Suppressor macrophage (primary cell): Measurements from ENCODE around the gene ANLN.
"Not testable (repeated sequence)": the region's sequence is repeated elsewhere in the genome, so short reads cannot be mapped to it uniquely, and the experiment has no call there.

ENCODE experiments used
- DNase-seq, 4 experiments: peaks; one replicate each; pipeline ENCODE4 v3.0.0-alpha.2; 2020 to 2022

ANLN gene

DNA sequence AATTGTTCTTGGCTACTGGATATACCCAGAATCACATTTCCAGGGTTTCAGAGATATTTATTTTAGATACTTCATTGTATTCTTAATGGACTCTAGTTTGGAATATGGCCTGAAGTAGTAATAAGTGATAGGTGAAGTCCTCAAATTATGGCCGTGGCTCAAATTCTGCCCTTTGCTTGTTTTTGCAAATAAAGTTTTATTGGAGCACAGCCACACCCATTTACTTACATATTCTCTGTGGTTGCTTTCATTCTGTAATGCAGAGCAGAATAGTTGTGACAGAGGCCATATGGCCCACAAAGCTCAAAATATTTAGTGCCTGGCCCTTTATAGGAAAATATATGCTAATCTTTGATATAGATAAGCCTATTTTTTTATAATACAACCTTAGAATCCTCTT, 19.5 kb downstream of the ANLN start:
- no peak for DNase-seq

DNA sequence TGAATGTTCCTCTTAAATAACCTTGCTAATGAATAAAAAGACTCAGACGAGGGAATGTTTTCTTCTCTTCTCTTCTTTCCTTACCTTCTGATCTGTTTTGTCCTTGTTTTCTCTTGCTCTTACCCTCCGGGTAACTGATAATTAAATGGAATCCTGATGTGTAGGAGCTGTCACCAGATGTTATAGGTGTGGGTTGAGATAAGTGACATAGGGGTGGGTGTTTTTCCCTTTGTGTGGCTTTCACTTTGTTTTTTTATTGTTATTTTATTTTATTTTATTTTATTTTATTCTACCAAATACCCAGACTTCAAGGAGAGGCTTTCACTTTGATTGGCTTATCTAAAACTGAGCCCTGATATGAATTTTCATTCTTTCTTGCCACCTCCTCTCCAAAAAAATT, 25.5 kb downstream of the ANLN start:
- no peak for DNase-seq

DNA sequence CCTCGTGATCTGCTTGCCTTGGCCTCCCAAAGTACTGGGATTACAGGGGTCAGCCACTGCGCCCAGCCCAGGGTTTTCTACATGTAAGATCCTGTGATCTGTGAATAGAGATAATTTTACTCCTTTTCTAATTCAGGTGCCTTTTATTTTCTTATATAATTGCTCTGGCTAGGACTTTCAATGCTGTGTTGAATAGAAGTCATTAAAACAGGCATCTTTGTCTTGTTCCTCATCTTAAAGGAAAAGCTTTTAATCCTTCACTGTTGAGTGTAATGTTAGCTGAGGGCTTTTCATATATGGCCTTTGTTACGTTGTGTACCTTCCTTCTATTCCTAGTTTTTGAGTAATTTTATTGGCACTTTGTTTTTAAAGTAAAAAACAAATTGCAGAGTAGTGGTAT, 26.6 kb downstream of the ANLN start:
- DNase-seq = no peak

DNA sequence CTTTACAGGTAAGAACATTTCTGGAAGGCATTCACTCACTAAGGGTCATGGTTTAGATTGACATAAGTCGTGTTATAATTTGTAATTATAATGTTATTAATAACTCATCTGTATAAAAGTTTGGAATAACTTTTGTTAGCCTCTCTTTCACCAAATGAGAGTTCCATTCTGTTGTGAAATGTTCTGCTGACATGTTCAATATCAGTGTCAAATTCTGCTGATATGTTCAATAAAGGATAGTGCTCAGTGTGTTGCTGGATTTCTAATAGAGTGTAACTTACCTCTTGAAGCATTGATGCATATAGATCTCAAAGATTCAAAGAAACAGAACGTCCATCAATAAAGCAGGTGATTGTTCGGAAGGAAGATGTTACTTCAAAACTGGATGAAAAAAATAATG, 30.6 kb downstream of the ANLN start:
- DNase-seq = no peak

DNA sequence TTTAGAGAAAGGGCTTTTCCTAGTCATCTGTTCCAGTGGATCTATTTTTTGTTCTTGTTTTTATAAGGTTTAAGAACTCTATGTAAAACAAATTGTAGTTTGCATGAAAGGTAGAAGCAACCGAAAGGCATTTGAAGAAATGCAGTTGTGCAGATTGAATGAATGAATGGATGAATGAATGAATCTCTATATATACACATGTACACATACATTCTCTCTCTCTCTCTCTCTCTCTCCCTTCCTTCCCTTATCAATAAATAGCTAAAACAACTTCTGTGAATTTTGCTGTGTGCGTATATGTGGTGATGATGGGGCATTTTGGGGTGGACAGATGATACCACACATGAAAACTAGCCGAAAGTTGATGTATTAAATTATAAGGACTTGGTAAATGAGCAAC, 32.4 kb downstream of the ANLN start:
- DNase-seq = no peak

DNA sequence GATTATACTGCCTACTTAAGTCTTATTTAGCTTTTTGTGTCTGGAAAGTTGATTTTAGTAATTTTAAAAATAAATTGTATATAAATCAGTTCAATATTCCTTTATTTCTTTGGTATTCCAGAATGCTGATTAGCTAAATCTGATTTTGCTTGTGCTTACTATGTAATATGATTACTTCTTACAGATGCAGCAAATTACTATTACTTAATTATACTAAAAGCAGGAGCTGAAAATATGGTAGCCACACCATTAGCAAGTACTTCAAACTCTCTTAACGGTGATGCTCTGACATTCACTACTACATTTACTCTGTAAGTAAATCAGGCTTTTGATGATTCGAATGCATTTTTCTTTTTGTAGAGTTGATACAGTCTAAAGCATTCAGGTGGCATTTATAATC, 34.0 kb downstream of the ANLN start:
- DNase-seq = no peak

DNA sequence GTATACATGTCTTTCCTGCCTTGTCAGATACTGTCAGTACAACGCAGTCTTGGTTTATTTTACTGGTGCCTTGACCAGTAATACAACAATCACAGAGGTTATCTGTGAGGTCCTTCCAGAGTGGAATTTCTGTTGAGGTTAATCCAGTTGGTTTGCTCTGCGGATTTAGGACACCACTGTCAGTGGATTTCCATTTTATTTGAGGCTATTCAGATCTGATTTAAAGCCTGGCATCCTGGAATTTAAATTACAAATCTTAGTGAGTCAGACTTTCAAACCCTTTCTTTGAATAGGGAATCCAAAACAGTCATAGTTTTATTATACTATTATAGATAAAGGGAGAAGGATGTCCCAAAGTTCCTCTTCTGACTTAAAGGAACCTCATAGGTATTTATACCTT, 40.5 kb downstream of the ANLN start:
- DNase-seq = no peak

DNA sequence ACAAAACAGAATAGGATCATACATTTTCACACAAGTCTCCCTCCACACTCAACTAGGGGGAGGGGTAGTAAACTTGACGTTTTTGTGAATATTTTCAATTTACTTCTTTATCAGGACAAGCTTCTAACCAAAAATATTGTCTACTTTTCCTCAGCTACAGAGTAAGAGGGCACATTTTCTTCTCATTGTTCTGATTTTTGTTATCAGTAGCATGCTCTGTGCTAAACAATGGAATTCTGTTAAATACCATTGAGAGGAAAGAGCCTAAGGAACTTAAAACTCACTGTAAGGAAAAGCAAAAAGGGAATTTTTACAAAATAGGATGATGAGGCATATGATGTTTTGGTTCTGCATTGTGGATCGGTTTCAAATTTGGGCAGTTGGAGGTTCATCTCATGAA, 41.2 kb downstream of the ANLN start:
- DNase-seq = no peak

DNA sequence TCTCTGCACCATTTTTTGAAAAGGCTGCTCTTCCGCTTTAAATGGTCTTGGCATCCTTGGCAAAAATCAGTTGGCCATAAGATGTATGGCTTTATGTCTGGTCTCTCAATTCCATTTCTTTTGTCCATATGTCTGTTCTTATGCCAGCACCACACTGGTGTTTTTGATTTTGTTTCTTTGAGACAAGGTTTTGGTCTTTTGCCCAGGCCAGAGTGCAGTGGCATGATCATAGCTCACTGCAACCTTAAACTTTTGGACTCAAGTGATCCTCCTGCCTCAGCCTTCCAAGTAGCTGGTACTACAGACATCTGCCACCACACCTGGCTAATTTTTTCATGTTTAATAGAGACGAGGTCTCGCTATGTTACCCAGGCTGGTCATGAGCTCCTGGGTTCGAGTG, 48.5 kb downstream of the ANLN start:
- no peak for DNase-seq

DNA sequence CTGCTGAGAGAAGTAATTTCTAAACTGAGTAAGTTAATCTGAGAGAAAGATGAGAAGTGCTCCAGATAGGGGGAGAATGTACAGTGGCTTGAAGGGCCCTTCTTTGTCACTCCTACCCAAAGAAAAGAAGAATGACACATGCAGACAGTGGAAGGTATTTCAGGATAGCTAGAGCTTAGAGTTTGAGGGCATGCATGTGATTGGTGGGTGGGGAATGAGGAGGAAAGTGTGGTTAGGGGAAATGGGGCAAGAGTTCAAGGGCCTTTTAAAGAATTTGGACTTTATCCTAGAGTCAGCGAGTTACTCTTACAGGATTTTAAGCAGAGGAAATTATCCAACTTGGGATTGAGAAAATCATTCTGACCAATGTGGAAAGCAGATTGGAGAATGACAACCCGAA, 50.0 kb downstream of the ANLN start:
- peak in 3 of 4 experiments; percentile 6 to 21 (median 14) for DNase-seq

DNA sequence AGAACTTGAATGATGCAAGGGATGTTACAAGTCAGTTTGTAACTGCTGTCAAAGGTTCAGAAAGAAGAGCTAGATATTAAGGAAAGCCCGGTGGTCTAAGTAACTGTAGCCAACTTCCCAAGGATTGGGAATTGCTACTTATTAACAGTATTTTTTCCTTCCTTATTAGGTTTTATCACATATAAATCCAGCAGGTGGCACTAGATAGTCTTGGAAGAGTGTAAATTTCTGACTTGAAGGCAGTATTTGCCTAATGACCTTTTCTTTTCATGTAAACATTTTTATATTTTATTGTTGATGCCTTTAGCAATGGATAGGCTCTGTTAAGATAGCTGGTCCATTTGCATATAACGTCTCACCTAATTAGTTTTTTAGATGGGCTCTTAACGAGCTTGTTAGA, 51.2 kb downstream of the ANLN start:
- DNase-seq = peak in 3 of 4 experiments; percentile 4 to 57 (median 29)

DNA sequence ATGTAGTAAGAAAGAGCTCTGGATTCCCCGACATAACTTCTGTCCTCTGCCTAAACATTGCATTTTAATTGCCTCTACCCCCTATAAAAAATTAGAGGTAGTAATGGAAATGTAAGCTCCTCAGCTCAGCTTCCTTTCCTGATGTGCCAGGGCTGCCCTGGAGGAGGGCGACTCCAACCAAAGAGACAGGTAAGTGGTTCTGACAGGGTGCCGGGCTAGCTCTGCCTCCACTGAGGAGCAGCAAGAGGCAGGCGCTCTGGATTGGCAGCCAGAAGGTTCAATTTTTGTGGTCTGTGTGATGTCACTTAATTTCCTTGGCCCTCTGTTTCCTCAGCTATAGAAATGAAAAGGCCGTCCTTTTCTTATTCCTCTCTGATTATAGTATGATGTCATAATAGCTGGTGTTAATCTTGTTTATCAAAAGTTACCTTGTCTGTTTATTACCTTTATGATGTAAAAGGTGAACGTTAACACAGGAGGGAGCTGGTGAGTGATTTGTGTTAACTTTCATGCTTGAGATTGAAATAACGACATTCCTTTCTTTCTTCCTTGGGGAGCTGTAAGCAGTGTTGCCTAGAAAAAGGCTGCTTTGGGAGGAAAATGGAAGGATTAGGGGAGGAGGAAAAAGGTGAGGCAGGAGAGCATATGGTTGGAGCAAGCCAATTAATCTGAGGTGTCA, 51.8 kb downstream of the ANLN start:
- DNase-seq = no peak

DNA sequence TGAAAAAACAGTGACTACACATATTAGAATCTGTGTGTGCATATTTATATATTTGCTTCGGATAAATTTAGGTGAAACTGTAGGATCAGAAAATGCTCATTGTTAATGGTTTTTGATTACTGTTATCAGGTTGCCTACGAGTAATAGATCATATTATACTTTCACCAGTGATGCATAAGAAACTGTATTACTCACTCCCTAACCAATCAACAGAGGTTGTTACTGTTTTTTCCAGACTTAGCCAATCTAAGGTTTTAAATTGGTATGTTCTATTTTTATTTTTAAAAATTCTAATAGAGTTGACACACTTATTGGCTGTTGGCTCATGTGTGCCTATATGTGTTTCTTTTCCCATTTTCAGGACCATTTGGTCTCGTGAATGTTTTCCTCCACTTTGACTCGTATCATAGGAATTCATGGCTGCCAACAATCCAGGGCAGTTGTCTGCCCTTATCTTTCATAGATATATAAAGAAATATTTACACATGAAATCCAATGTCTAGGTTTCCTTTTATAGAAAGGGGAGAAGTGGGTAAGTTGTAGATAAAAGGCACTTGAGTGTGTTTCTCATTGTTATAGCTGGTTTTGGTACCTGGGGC, 59.2 kb downstream of the ANLN start:
- DNase-seq = no peak

DNA sequence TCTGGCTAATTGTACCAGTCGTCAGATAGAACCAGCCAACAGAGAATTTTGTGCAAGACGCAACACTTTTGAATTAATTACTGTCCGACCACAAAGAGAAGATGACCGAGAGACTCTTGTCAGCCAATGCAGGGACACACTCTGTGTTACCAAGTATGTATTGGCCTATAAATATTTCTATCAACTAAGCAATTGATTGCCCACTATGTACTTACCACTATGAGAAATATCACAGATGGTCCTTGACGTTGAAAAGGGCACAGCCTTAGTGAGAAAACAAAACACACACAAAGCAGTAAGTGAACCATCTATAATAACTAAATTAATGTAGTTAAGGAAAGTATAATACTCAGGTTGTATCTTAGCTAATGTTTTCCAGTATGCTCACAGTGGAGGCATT, 60.0 kb downstream of the ANLN start:
- DNase-seq = no peak

DNA sequence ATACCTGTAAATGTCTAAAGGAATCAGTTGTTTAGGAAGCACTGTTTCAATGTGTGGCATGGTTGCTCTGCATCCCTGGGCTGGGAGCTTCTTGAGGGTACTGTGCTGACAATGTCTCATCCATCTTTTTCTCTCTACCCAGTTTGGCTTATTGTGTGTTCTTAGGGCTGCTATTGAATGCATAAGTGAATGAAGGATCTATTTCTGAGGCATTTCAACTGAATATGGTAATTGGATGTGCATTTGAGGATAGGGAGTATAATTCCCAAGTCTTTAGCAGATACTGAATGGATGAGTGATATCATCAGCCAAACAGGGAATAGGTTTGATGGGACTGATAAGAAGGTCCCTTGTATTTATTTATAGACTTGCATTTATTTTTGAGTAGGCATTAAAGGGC, 64.1 kb downstream of the ANLN start:
- DNase-seq = no peak

DNA sequence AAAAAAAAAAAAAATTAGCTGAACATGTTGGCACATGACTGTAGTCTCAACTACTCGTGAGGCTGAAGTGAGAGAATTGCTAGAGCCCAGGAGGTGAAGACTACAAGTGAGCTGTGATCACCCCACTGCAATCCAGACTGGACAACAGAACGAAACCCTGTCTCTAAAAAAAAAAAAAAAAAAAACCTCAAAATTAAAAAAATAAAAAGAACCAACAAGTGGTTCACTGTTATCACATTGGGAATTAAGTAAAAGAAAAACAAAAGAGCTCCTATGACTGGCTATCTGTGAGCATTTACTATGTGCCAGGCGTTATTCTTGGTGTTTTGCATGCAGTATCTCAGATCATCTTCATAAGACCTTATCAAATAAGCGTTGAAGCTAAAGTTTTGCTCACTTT, 66.0 kb downstream of the ANLN start:
- DNase-seq = no peak

DNA sequence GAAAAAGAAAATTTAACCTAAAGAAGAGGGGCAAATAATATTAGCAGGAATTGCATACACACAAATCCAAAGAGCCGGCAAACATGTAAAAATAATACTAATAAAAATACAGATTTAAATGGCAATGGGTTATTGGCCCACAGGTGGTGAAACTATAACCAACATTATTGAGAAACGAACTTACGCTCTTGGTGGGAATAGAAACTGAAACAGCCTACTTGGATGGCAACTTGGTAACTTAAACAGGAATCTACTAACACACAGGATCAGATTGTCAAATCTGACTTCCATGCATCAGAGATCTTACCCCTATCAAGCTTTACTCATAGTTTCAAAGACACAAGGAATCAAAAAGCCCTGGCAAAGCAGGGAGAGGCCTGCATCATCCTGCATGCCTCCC, 66.5 kb downstream of the ANLN start:
- DNase-seq = no peak

DNA sequence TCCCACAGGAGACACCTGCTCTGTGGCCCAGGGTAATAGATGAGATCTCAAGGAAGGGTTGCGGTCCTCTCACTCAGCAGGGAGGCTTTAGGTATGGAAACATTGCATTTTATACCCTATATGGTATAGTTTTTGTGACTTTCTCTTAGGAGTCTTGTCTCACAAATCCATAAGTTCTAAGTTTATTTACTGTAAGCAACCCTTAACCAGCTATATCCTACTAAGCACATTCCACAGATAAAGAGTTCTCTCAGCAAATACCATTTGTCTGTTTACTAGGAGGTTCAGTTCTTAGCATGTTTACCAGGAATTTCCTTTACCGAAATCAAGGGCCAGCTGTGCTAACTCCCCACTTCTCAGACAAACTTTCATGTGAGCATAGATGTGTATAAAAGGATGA, 66.9 kb downstream of the ANLN start:
- DNase-seq = no peak

DNA sequence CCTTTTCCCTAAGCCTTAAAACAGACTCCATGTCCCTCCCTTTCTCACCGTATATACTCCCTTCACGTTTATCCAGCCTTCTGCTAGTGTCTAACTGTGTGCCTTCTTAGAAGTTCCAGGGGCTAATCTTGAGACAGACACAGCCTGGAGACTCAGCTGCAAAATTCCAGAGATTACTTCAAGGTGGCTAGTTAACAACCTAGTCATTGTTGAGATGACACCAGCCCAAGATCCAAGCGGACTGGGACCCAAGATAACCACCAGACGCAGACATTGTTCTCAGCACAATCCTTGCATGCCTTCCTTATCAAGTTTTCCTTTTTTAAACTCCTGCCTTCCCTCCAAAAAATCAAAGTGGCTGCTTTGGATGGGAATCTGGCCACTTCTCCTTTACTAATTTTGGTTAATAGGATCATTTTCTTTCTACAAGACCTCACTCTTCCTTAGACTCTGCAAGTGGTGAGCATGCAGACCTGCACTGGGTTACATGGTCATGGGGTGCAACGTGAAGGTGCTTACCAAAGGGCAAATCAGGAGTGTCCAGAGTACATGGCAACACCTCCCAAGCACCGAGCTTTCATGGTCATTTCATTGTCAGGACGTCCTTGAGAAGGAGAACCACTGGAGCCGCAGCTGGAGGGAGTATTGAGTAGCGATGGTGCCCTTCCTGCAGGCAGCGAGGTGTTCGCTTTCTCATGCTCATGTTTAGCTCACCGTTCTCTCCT, 69.7 kb downstream of the ANLN start:
- DNase-seq = no peak

DNA sequence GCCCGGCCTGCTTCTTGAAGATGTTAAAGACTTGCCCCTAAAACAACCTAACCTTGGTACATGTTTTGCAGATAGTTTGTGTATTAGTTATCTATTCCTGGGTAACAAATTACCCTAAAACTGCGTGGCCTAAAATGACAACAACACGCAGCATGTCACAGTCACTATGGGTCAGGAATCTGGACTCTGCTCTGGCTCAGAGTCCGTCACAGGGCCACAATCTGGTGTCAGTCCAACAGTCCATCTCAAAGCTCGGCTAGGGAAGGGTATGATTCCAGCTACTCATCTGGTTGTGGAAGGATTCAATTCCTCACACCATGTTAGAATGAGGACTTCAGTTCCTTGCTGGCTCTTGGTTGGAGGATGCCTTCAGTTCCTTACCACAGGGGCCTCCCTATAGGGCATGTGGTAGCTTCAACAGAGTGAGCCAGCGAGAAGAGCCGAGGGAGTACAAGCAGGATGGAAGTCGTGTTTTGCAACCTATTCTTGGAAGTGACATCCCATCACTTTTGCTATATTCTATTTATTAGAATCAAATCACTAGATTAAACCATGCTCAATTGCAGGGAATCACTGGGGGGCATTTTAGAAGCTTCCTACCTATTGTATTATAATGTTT, 71.3 kb downstream of the ANLN start:
- no peak for DNase-seq

DNA sequence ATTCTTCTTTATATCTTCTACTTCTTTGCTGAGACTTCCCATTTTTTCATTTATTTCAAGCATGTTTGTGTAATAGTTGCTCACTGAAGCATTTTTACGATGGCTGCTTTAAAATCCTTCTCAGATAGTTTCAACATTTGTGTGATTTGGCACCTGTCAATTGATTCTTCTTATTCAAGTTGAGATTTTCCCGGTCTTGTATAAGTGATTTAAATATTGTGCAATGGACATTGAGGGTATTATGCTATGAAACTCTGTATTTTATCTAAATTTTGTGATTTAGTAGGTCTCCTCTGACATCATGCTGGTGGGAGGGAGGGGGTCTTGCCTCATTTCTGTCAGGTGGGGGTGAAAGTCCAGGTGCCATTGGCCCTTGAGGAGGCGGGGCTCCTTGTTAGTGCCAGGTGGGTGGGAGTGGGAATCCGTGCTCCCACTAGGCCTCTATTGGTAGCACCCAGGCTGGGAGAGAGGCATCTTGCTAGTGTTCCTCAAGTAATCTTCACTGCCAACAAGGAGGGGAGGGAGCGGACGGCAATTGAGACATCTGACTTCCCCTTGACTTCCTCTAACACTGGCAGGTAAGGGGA, 73.0 kb downstream of the ANLN start:
- no peak for DNase-seq

DNA sequence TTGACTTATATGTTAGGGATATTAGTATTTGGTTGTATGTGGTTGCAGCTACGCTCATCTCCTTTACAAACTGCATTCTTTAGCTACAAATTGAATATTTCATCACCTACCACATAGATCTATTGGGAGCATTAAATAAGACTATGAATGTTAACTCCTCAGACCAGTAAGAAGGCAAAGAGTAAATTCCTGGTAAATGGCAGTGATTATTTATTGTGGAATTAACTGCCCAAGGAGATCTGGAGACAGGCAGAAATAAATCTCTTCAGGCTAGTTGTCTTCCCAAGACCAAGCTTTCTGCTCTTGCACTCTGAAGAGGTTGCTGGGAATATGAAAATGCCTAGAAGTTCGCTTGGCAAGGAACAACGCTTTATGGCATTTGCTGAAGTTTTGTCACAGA, 74.6 kb downstream of the ANLN start:
- DNase-seq = no peak

DNA sequence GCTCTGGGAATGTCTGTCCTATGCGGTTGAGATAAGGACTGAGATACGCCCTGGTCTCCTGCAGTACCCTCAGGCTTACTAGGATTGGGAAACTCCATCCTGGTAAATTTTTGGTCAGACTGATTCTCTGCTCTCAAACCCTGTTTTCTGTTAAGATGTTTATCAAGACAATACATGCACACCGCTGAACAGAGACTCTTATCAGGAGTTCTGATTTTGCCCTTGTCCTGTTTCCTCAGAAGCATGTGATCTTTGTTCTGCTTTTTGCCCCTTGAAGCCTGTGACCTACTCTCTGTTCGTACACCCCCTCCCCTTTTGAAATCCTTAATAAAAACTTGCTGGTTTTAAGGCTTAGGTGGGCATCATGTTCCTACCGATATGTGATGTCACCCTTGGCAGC, 76.3 kb downstream of the ANLN start:
- DNase-seq = not testable (repeated sequence)
